HEK293 (cell line): ENCODE measurements around the gene DNAJC22.

ENCODE experiments used
- ZNF600 ChIP-seq: fragments of 450-650 bp; formaldehyde crosslinking; IDR thresholded peaks from 2 replicates; pipeline ENCODE4 v1.5.1; 2016; ENCODE audit warnings: missing biosample characterization, missing genetic modification characterization
- TF ChIP-seq, protein P1 (sequence below): fragments of 450-650 bp; formaldehyde crosslinking; IDR thresholded peaks from 2 replicates; pipeline ENCODE4 v1.5.1; 2016; ENCODE audit warnings: missing biosample characterization, missing genetic modification characterization

- TF ChIP-seq, protein P1, sequence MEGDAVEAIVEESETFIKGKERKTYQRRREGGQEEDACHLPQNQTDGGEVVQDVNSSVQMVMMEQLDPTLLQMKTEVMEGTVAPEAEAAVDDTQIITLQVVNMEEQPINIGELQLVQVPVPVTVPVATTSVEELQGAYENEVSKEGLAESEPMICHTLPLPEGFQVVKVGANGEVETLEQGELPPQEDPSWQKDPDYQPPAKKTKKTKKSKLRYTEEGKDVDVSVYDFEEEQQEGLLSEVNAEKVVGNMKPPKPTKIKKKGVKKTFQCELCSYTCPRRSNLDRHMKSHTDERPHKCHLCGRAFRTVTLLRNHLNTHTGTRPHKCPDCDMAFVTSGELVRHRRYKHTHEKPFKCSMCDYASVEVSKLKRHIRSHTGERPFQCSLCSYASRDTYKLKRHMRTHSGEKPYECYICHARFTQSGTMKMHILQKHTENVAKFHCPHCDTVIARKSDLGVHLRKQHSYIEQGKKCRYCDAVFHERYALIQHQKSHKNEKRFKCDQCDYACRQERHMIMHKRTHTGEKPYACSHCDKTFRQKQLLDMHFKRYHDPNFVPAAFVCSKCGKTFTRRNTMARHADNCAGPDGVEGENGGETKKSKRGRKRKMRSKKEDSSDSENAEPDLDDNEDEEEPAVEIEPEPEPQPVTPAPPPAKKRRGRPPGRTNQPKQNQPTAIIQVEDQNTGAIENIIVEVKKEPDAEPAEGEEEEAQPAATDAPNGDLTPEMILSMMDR (tag by site-specific recombination) = no peak
- peak; percentile 83 for TF ChIP-seq ZNF600 (tag by site-specific recombination)
Observed at GRCh38 chr12:49367381-49368239, 20.9 kb downstream of the DNAJC22 start, which contains the start of gene SPATS2.
